Stimulated activated naive B cell treated with anti-CD40 and anti-IgM and Interleukin-4, amounts not matched to agents 10 μg/mL and 1 μg/mL and 100 μg/mL, for 72 hours (primary cell): ENCODE results near the gene DDX27.
"Not testable (repeated sequence)": the region's sequence is repeated elsewhere in the genome, so short reads cannot be mapped to it uniquely, and the experiment has no call there.

Experiments
- ATAC-seq, 2 donors: fragments of 150-1000 bp; cut with Tn5 transposase; replicated peaks; 2 replicates each; pipeline ENCODE4 v1.10.0; 2021; ENCODE audit warnings: moderate library complexity in 1 of 2
- DNase-seq: peaks from one replicate; pipeline ENCODE4 v3.0.0; 2021
- H3K27ac Mint-ChIP-seq: one replicate; pipeline ENCODE4 v1.8.0; 2022; ENCODE audit warnings: mild to moderate bottlenecking, mixed read lengths
- H3K27me3 Mint-ChIP-seq, 2 donors: one replicate each; pipeline ENCODE4 v1.8.0; 2022; ENCODE audit warnings: mixed read lengths in 2 of 2
- H3K36me3 Mint-ChIP-seq, 2 donors: one replicate each; pipeline ENCODE4 v1.8.0; 2022; ENCODE audit warnings: mixed read lengths in 2 of 2, mild to moderate bottlenecking in 1 of 2
- H3K4me1 Mint-ChIP-seq, 2 donors: one replicate each; pipeline ENCODE4 v1.8.0; 2022; ENCODE audit warnings: mixed read lengths in 2 of 2, mild to moderate bottlenecking in 1 of 2
- H3K4me3 Mint-ChIP-seq, 2 donors: one replicate each; pipeline ENCODE4 v1.8.0; 2022; ENCODE audit warnings: mild to moderate bottlenecking in 2 of 2, mixed read lengths in 2 of 2, moderate library complexity in 1 of 2
- H3K9me3 Mint-ChIP-seq, 2 donors: one replicate each; pipeline ENCODE4 v1.8.0; 2022; ENCODE audit warnings: mixed read lengths in 2 of 2, mild to moderate bottlenecking in 1 of 2

The DDX27 gene, protein sequence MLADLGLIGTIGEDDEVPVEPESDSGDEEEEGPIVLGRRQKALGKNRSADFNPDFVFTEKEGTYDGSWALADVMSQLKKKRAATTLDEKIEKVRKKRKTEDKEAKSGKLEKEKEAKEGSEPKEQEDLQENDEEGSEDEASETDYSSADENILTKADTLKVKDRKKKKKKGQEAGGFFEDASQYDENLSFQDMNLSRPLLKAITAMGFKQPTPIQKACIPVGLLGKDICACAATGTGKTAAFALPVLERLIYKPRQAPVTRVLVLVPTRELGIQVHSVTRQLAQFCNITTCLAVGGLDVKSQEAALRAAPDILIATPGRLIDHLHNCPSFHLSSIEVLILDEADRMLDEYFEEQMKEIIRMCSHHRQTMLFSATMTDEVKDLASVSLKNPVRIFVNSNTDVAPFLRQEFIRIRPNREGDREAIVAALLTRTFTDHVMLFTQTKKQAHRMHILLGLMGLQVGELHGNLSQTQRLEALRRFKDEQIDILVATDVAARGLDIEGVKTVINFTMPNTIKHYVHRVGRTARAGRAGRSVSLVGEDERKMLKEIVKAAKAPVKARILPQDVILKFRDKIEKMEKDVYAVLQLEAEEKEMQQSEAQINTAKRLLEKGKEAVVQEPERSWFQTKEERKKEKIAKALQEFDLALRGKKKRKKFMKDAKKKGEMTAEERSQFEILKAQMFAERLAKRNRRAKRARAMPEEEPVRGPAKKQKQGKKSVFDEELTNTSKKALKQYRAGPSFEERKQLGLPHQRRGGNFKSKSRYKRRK

GRCh38 chr20:49219091-49219923, at the start of gene DDX27:
TSS of gene DDX27 (plus strand) at chr20:49219416. CDS start at chr20:49219449, 33 bp downstream.
- Mint-ChIP-seq H3K36me3 (peaks cover 8 to 21% of the 10 kb centered on the region in 2 donors), H3K27ac (peak within 1 kb of the TSS; percentile 100)
- peak; percentile 94 to 96 for ATAC-seq

DNA sequence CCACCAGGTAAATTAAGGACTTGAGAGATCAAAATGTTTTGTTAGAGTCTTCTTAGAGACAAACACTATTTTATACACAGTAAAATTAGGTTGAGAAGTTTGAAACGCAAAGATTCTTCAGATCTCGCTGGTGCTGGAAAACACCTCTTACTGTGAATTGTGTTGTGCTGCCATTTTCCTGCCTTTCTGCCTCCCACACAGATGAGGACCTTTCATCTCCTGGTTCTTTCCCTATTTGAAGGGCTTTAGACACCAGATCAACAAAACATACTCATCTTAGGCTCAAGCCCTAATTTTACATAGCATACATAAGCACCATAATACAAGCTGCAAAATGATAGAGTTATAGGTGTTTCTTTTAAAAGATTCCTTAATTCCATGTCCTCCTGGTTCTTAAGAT, 49.7 kb upstream of the DDX27 start:
- Mint-ChIP-seq H3K4me3 (no peak overlapping the region), H3K36me3 (peaks cover 6 to 31% of the 10 kb centered on the region in 2 donors), H3K9me3 (no peaks in the 10 kb centered on the region), H3K27ac (no peak overlapping the region), H3K27me3 (no peaks in the 10 kb centered on the region), H3K4me1 (peaks cover 20 to 35% of the 10 kb centered on the region in 2 donors)
- DNase-seq, result no peak
- ATAC-seq, result no peak

More at GRCh38 chr20:49219091-49219923, at the start of gene DDX27:
- peaks cover 16 to 18% of the 10 kb centered on the region in 2 donors for H3K4me1 Mint-ChIP-seq
- DNase-seq, result peak; percentile 94
- H3K27me3 Mint-ChIP-seq, result no peaks in the 10 kb centered on the region
- H3K9me3 Mint-ChIP-seq, result no peaks in the 10 kb centered on the region
- peak within 1 kb of the TSS; percentile 84 to 100 for H3K4me3 Mint-ChIP-seq

- ATAC-seq (no peak), DNase-seq (no peak)
- Mint-ChIP-seq H3K27ac (no peak overlapping the region), H3K36me3 (peaks cover 6 to 29% of the 10 kb centered on the region in 2 donors), H3K4me1 (peaks cover 19 to 30% of the 10 kb centered on the region in 2 donors), H3K4me3 (no peak overlapping the region), H3K27me3 (no peaks in the 10 kb centered on the region), H3K9me3 (no peaks in the 10 kb centered on the region)
These were observed 48.5 kb upstream of the DDX27 start for GRCh38 chr20:49170714-49171113.

DNA sequence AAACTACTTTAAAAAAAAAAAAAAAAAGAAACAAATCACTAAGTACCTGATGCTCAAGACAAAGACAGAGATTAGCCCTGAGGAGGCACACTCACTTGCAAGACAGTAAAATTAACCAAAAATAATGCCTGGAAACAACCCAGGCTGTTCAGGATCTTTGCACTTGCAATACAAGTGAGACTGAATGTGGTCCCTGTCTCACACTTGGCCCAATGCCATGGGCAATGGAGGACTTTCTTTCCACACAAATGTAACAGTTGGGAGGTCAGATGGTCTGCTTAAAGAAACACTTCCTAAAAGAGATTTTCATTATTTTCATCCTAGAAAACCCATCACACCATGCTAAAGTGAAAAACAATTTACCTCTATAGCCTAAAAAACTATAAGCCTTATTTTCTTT, 47.3 kb upstream of the DDX27 start:
- Mint-ChIP-seq H3K9me3 (no peaks in the 10 kb centered on the region), H3K27me3 (no peaks in the 10 kb centered on the region), H3K27ac (no peak overlapping the region), H3K4me1 (peaks cover 15 to 18% of the 10 kb centered on the region in 2 donors), H3K4me3 (no peak overlapping the region), H3K36me3 (peaks cover 6 to 25% of the 10 kb centered on the region in 2 donors)
- ATAC-seq (no peak), DNase-seq (no peak)

GRCh38 chr20:49172413-49172812, 46.8 kb upstream of the DDX27 start:
- no peaks in the 10 kb centered on the region for H3K9me3 Mint-ChIP-seq
- H3K4me3 Mint-ChIP-seq, result no peak overlapping the region
- peaks cover 6 to 25% of the 10 kb centered on the region in 2 donors for H3K36me3 Mint-ChIP-seq
- DNase-seq, result no peak
- no peak overlapping the region for H3K27ac Mint-ChIP-seq
- H3K4me1 Mint-ChIP-seq, result peaks cover 14% of the 10 kb centered on the region in 2 donors
- ATAC-seq, result no peak
- no peaks in the 10 kb centered on the region for H3K27me3 Mint-ChIP-seq

DNA sequence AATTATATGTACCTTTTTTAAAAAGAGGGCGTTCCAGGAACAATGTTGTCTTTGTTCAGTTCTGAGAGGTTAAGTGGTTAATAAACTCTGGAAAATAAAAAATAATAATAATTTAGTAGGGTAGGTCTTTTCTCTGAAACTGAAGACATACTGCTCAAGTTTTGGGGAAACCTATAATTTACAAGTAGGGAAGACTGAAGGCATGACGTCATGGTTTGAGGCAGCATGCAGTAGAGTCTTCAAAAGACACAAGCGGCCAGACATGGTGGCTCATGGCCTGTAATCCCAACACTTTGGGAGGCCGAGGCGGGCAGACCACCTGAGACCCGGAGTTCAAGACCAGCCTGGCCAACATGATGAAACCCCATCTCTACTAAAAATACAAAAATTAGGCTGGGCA, 45.0 kb upstream of the DDX27 start:
- DNase-seq, result no peak
- no peak overlapping the region for H3K4me3 Mint-ChIP-seq
- H3K27ac Mint-ChIP-seq, result no peak overlapping the region
- H3K9me3 Mint-ChIP-seq, result no peaks in the 10 kb centered on the region
- ATAC-seq, result no peak
- H3K27me3 Mint-ChIP-seq, result no peaks in the 10 kb centered on the region
- H3K4me1 Mint-ChIP-seq, result peaks cover under 1 to 7% of the 10 kb centered on the region in 2 donors
- H3K36me3 Mint-ChIP-seq, result peaks cover 8 to 21% of the 10 kb centered on the region in 2 donors

GRCh38 chr20:49179368-49180277, 39.6 kb upstream of the DDX27 start:
- no peaks in the 10 kb centered on the region for H3K27me3 Mint-ChIP-seq
- DNase-seq (no peak), ATAC-seq (peak; percentile 67 to 78)
- peaks cover 6 to 8% of the 10 kb centered on the region in 2 donors for H3K36me3 Mint-ChIP-seq
- no peaks in the 10 kb centered on the region for H3K9me3 Mint-ChIP-seq
- H3K4me1 Mint-ChIP-seq, result peaks cover 18 to 38% of the 10 kb centered on the region in 2 donors
- H3K27ac Mint-ChIP-seq, result peak overlapping the region; percentile 17
- H3K4me3 Mint-ChIP-seq, result peak overlapping the region in 1 of 2 donors; percentile 17

DNA sequence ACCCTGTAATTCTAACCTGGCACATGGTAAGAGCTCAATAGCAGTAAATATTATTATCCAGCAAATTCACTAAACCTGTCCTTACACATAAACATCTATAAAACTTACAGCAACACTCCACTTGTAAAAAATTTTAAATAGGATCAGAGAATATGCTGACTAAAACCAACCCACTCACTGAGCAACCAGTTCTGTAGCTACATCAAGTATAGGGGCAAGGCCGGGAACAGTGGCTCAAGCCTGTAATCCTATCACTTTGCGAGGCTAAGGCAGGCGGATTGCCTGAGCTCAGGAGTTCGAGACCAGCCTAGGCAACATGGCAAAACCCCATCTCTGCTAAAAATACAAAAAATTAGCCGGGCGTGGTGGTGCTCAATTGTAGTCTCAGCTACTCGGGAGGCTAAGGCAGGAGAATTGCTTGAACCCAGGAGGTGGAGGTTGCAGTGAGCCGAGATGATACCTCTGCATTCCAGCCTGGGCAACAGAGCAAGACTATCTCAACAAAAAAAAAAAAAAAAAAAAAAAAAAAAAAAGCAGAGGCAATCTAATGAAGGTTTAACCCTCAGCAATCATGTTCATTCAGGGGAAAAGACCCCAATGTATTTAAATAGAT, 37.8 kb upstream of the DDX27 start:
- DNase-seq, result no peak
- H3K27ac Mint-ChIP-seq, result no peak overlapping the region
- no peaks in the 10 kb centered on the region for H3K27me3 Mint-ChIP-seq
- H3K9me3 Mint-ChIP-seq, result no peaks in the 10 kb centered on the region
- H3K36me3 Mint-ChIP-seq, result peaks cover 3 to 6% of the 10 kb centered on the region in 2 donors
- peaks cover 18 to 50% of the 10 kb centered on the region in 2 donors for H3K4me1 Mint-ChIP-seq
- ATAC-seq, result no peak
- no peak overlapping the region for H3K4me3 Mint-ChIP-seq

DNA sequence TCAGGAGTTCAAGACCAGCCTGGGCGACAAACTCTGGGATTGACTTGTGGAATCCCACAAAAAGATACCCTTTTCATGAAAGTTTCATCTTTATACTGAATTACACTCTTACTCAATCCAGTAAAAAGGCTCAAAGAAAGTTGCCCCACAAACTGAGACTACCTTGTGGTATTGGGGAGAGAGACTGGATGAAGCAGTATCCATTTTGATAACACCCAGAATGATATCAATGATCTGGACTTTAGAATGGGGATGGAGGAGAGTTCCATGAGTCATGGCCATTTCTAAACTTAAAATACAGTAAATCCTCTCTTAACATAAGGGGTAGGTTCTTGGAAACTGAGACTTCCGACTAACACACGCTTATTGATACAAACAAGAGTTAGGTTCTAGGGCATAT, 35.8 kb upstream of the DDX27 start:
- ATAC-seq (no peak), DNase-seq (no peak)
- H3K36me3 Mint-ChIP-seq, result peaks cover 3 to 5% of the 10 kb centered on the region in 2 donors
- H3K4me3 Mint-ChIP-seq, result no peak overlapping the region
- peaks cover 22 to 59% of the 10 kb centered on the region in 2 donors for H3K4me1 Mint-ChIP-seq
- H3K27ac Mint-ChIP-seq, result no peak overlapping the region
- no peaks in the 10 kb centered on the region for H3K27me3 Mint-ChIP-seq
- no peaks in the 10 kb centered on the region for H3K9me3 Mint-ChIP-seq

GRCh38 chr20:49184084-49184501, 35.1 kb upstream of the DDX27 start:
- ATAC-seq, H3K9me3 Mint-ChIP-seq, H3K27me3 Mint-ChIP-seq, H3K27ac Mint-ChIP-seq, H3K36me3 Mint-ChIP-seq, H3K4me3 Mint-ChIP-seq, DNase-seq: not testable (repeated sequence)
- H3K4me1 Mint-ChIP-seq, result peaks cover 22 to 63% of the 10 kb centered on the region in 2 donors

DNA sequence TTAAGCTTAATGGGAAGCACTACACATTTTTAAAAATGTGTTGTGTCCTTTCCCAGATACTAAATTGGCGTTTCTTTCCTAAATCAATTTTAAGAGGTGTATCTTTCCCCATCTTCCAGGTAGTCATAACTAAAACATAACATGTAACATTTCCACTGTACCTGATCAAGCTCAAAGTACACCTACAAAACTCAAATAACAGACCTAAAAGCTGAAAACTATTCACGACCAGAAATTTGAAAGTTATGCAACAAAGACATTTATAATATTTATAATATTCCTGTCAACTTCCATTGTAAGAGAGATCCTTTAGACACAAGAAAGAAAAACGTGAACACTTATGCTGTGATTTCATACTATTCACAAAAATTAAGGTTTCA, 34.5 kb upstream of the DDX27 start:
- Mint-ChIP-seq H3K4me3 (no peak overlapping the region), H3K9me3 (peaks cover 0 to under 1% of the 10 kb centered on the region in 2 donors), H3K4me1 (peaks cover 19 to 58% of the 10 kb centered on the region in 2 donors), H3K27ac (no peak overlapping the region), H3K27me3 (no peaks in the 10 kb centered on the region), H3K36me3 (peaks cover 3 to 5% of the 10 kb centered on the region in 2 donors)
- DNase-seq (no peak), ATAC-seq (no peak)

DNA sequence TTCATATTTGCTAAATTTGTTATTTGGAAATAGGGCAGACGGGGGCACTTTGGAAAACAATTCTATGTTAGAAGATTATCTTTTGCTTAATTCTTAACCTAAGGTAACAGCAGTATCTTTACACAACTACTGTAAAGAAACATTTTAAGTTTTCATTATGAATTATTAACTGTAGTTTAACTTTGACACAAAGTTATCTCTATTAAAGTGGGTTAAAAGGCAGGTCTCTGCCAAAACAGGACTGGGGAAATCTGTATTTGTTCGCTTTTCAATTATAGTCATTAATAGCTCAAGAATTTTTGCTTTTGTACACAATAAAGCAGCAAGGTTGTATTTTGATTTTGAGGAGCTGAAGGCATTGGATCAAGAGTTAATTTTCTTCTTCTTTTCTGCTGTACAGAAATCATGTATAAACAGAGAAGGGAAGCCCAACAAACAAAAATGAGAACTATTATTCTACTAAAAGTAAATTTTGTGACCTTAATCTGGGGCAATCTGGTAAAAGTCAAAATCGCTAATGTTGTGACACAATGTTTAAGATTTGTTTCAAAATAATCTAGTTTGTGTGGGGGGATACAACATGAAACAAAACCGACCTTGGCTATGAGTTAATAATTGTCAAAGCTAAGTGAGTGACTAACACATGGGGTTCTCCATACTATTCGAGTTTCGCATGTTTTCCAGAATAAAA, 34.0 kb upstream of the DDX27 start:
- no peak overlapping the region for H3K4me3 Mint-ChIP-seq
- DNase-seq, result no peak
- H3K27me3 Mint-ChIP-seq, result no peaks in the 10 kb centered on the region
- ATAC-seq, result no peak
- H3K9me3 Mint-ChIP-seq, result peaks cover 0 to 1% of the 10 kb centered on the region in 2 donors
- H3K36me3 Mint-ChIP-seq, result peaks cover 3 to 5% of the 10 kb centered on the region in 2 donors
- H3K4me1 Mint-ChIP-seq, result peaks cover 15 to 52% of the 10 kb centered on the region in 2 donors
- H3K27ac Mint-ChIP-seq, result no peak overlapping the region
